Brain microvascular endothelial cell (primary cell): ENCODE measurements around the gene CCDC181.
A peak's percentile ranks its signal among the peaks of the same experiment; 100 is the strongest.

Source experiments
- DNase-seq: peaks from one replicate; pipeline ENCODE4 v3.0.0-alpha.2; 2020
- H3K27ac ChIP-seq: fragments of 250-450 bp; sonication (Bioruptor Pico); 2 replicates; pipeline ENCODE4 v1.5.1; 2020; ENCODE audit warnings: mild to moderate bottlenecking, moderate library complexity
- H3K27me3 ChIP-seq: fragments of 250-450 bp; sonication (Bioruptor Pico); replicated peaks from 2 replicates; pipeline ENCODE4 v1.5.1; 2020; ENCODE audit warnings: mild to moderate bottlenecking
- H3K36me3 ChIP-seq: fragments of 250-450 bp; sonication (Bioruptor Pico); replicated peaks from 2 replicates; pipeline ENCODE4 v1.5.1; 2020; ENCODE audit warnings: mild to moderate bottlenecking
- H3K4me3 ChIP-seq: 2 replicates; pipeline ENCODE4 v1.5.1; 2011; ENCODE audit warnings: low read depth, mild to moderate bottlenecking, control low read depth, low read length, moderate library complexity
- CTCF ChIP-seq: IDR thresholded peaks from 2 replicates; pipeline ENCODE4 v1.5.1; 2011; ENCODE audit warnings: low read depth, mild to moderate bottlenecking, moderate library complexity, low read length, control low read depth, inconsistent platforms; ENCODE audit errors: missing control alignments
- in situ Hi-C: cut with HindIII; loops from 2 replicates; pipeline ENCODE4 v1.10.0; 2017; ENCODE audit warnings: low sequenced_read_pairs, low pct_ligation_motif_present

CCDC181 gene

GRCh38 chr1:169460191-169460833 is 33.0 kb upstream of the CCDC181 start:
- DNase-seq = peak; percentile 18
- in situ Hi-C loops = no loop called here
- no peaks in the 10 kb centered on the region for H3K36me3 ChIP-seq
- TF ChIP-seq CTCF = peak; percentile 2
- H3K27me3 ChIP-seq = no peaks in the 10 kb centered on the region
- peak overlapping the region; percentile 49 for H3K4me3 ChIP-seq
- H3K27ac ChIP-seq = no peak overlapping the region

GRCh38 chr1:169457443-169457842 is 30.2 kb upstream of the CCDC181 start:
- no peak for DNase-seq
- no peaks in the 10 kb centered on the region for H3K36me3 ChIP-seq
- no peak for TF ChIP-seq CTCF
- H3K27ac ChIP-seq = no peak overlapping the region
- H3K27me3 ChIP-seq = no peaks in the 10 kb centered on the region
- in situ Hi-C loops = no loop called here
- H3K4me3 ChIP-seq = no peak overlapping the region

GRCh38 chr1:169456029-169456428 is 28.8 kb upstream of the CCDC181 start:
- TF ChIP-seq CTCF = no peak
- no peaks in the 10 kb centered on the region for H3K36me3 ChIP-seq
- H3K27me3 ChIP-seq = no peaks in the 10 kb centered on the region
- H3K27ac ChIP-seq = no peak overlapping the region
- in situ Hi-C loops = no loop called here
- no peak overlapping the region for H3K4me3 ChIP-seq
- DNase-seq = no peak

- in situ Hi-C loops = no loop called here
- H3K36me3 ChIP-seq = no peaks in the 10 kb centered on the region
- TF ChIP-seq CTCF = no peak
- H3K27me3 ChIP-seq = no peaks in the 10 kb centered on the region
- no peak for DNase-seq
- H3K27ac ChIP-seq = no peak overlapping the region
- no peak overlapping the region for H3K4me3 ChIP-seq
These were observed 25.6 kb upstream of the CCDC181 start for GRCh38 chr1:169452921-169453320.

- in situ Hi-C loops = no loop called here
- Histone ChIP-seq H3K4me3 (no peak overlapping the region), H3K36me3 (no peaks in the 10 kb centered on the region), H3K27ac (no peak overlapping the region), H3K27me3 (no peaks in the 10 kb centered on the region)
- no peak for DNase-seq
- no peak for TF ChIP-seq CTCF
These were observed 24.0 kb upstream of the CCDC181 start for GRCh38 chr1:169451218-169451824.

- Histone ChIP-seq H3K36me3 (no peaks in the 10 kb centered on the region), H3K4me3 (no peak overlapping the region), H3K27ac (no peak overlapping the region), H3K27me3 (no peaks in the 10 kb centered on the region)
- DNase-seq = no peak
- in situ Hi-C loops = no loop called here
- TF ChIP-seq CTCF = no peak
These were observed 16.6 kb upstream of the CCDC181 start for GRCh38 chr1:169443923-169444322.
